DND-41 (cell line): ENCODE results near the gene ZNF653.

Experiments used
- ATAC-seq: fragments of 200-7000 bp; cut with Tn5 transposase; 3 replicates; pipeline ENCODE4 v1.9.1; 2021; ENCODE audit warnings: low read depth; ENCODE audit not compliant: insufficient read depth
- DNase-seq: peaks from one replicate; pipeline ENCODE4 v3.0.0-alpha.2; 2020
- H2AFZ ChIP-seq: 2 replicates; pipeline ENCODE4 v1.6.0; 2012; ENCODE audit warnings: low read depth, low read length
- H3K27ac ChIP-seq: 2 replicates; pipeline ENCODE4 v1.5.1; 2012; ENCODE audit warnings: low read length, inconsistent platforms
- H3K27me3 ChIP-seq: fragments of 200-600 bp; sonication (generic); 2 replicates; pipeline ENCODE4 v1.6.0; 2012; ENCODE audit warnings: low read length, mild to moderate bottlenecking, inconsistent platforms; ENCODE audit not compliant: insufficient read depth, poor library complexity
- H3K36me3 ChIP-seq: 2 replicates; pipeline ENCODE4 v1.5.1; 2012; ENCODE audit warnings: low read length, inconsistent platforms; ENCODE audit not compliant: insufficient read depth
- H3K4me1 ChIP-seq: 2 replicates; pipeline ENCODE4 v1.5.1; 2012; ENCODE audit warnings: mild to moderate bottlenecking, low read length; ENCODE audit not compliant: insufficient read depth
- H3K4me2 ChIP-seq: 2 replicates; pipeline ENCODE4 v1.6.0; 2012; ENCODE audit warnings: mild to moderate bottlenecking, moderate library complexity, low read length, inconsistent platforms; ENCODE audit not compliant: insufficient read depth
- H3K4me3 ChIP-seq, 2 experiments: fragments of 200-600 bp in 1 of 2; shearing (Covaris generic) in 1 of 2; 2 replicates each; pipeline ENCODE4 v1.5.1; 2012 to 2016; ENCODE audit warnings: inconsistent platforms in 2 of 2, low read length in 2 of 2, mild to moderate bottlenecking in 2 of 2, low read depth in 1 of 2, moderate library complexity in 1 of 2
- H3K79me2 ChIP-seq: 2 replicates; pipeline ENCODE4 v1.6.0; 2012; ENCODE audit warnings: low read length, inconsistent platforms; ENCODE audit not compliant: insufficient read depth
- H3K9ac ChIP-seq: 2 replicates; pipeline ENCODE4 v1.6.0; 2012; ENCODE audit warnings: low read depth, mild to moderate bottlenecking, inconsistent platforms, low read length, moderate library complexity
- H3K9me3 ChIP-seq: 2 replicates; pipeline ENCODE4 v1.5.1; 2012; ENCODE audit warnings: low read length, moderate library complexity, mild to moderate bottlenecking, inconsistent platforms; ENCODE audit not compliant: insufficient read depth, severe bottlenecking
- H4K20me1 ChIP-seq: 2 replicates; pipeline ENCODE4 v1.6.0; 2012; ENCODE audit warnings: low read length; ENCODE audit not compliant: insufficient read depth
- CTCF ChIP-seq: IDR thresholded peaks from 2 replicates; pipeline ENCODE4 v1.5.1; 2012; ENCODE audit warnings: borderline replicate concordance, low read length, moderate library complexity, mild to moderate bottlenecking; ENCODE audit not compliant: poor library complexity, severe bottlenecking; ENCODE audit errors: extremely low read depth
- EZH2 ChIP-seq: IDR thresholded peaks from 3 replicates; pipeline ENCODE4 v1.6.1; 2012; ENCODE audit warnings: borderline replicate concordance, low read depth, mild to moderate bottlenecking, moderate library complexity, low read length, inconsistent platforms; ENCODE audit not compliant: severe bottlenecking

Gene ZNF653

GRCh38 chr19:11482384-11483050 is 23.1 kb downstream of the ZNF653 start:
- H4K20me1 ChIP-seq, result no peaks in the 10 kb centered on the region; the same call in 1 of the 2 replicates
- H3K27me3 ChIP-seq, result no peaks in the 10 kb centered on the region
- no peak overlapping the region for H3K9ac ChIP-seq
- no peak for DNase-seq
- H3K4me2 ChIP-seq, result no peak overlapping the region
- no peaks in the 10 kb centered on the region for H3K4me1 ChIP-seq
- H3K9me3 ChIP-seq, result no peaks in the 10 kb centered on the region
- H2AFZ ChIP-seq, result no peak overlapping the region
- H3K27ac ChIP-seq, result no peak overlapping the region
- H3K4me3 ChIP-seq, result no peak overlapping the region
- ATAC-seq, result no peak
- TF ChIP-seq EZH2 (no peak), CTCF (no peak)
- peaks cover 19% of the 10 kb centered on the region for H3K36me3 ChIP-seq
- H3K79me2 ChIP-seq, result no peaks in the 10 kb centered on the region

DNA sequence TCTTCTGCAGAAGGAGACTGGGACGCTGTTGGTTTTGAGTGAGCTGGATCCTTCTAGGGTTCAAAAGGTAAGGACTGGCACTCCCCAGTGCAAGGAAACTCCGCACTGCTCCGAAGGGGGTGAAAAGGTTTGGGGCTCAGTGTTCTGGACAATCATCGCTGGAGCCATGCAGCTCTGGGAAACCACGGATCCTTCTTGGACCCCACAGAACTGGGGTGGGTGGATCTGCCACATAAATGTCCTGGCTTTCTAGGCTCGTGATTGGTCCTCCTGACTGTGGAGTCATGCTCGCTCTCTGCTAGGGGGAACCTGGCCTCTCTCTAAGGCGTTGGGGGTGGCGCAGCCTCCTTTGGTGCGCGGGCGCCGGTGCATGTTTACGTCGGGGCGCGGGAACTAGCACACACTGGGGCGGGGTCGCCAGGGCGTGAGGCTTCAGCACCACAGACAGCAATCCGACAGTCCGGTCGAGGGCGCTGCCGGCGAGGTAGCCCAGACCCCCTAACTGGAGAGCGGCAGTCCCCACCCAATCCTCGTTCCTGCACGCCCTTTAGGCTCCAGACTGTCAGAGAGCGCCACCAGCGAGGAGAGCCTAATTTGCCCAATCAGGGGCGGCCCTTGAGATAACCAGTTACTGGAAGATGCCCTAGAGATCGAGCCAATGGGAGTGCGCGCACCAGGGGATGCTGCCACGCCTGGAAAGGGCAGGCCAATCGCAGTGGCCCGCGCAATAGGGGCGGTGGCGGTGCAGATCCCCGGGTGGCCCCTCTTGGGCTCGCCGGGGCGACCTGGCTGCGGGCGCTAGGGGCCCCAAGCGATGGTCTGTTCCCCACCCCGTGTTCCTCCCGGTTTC is 23.9 kb downstream of the ZNF653 start:
- Histone ChIP-seq H3K36me3 (peaks cover 13% of the 10 kb centered on the region), H3K27me3 (no peaks in the 10 kb centered on the region), H3K4me3 (no peak overlapping the region), H3K9me3 (no peaks in the 10 kb centered on the region), H3K9ac (no peak overlapping the region), H3K27ac (no peak overlapping the region), H4K20me1 (no peaks in the 10 kb centered on the region; the same call in 1 of the 2 replicates), H3K79me2 (no peaks in the 10 kb centered on the region), H2AFZ (no peak overlapping the region), H3K4me1 (no peaks in the 10 kb centered on the region), H3K4me2 (no peak overlapping the region)
- ATAC-seq, result no peak
- no peak for DNase-seq
- TF ChIP-seq EZH2 (no peak), CTCF (no peak)

DNA sequence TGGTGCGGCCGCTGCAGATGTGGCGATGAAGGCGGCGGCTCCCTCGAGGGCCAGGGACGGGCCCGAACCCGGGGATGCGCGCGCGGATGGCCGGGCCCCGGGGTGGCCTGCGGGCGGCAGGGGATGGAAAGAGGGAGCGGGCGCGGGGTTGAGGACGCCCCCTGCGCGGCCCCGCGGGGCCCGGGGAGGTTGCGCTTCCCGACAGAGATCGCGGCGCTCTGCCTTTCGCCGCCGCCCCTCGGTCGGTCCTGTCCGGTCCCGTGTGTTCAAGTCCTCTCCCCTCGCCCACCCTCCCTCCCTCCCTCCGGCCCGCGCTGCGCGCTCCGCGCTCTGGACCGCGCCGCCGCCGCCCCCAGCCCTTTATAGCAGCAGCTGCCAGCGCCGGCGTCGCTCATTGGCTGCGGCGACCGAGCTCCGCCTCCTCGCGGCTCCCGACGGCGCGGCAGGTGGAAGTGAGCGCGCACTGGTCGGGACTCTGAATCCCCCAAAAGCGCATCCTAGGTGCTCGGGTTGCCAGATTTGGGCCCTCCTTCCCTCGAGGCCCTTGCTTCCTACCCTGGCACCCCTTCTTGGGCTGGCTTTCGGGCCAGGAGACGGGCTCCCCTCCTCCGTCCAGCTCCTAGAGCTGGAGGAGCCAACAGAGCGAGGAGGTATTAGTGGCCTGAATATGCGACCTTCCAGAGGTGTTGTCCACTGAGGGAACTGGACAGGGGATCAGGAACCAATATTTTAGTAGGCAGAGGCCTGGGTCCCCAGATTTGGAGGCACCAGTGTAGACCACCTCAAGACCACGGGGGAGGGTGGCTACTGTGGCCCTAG is 24.7 kb downstream of the ZNF653 start, which contains the start of gene ELAVL3:
TSS of gene ELAVL3 (minus strand) at position 332 of the 819 bp plus-strand sequence. CDS start 438 bp downstream, outside the sequence.
- no peaks in the 10 kb centered on the region for H3K9me3 ChIP-seq
- DNase-seq (no peak), ATAC-seq (no peak)
- H3K27ac ChIP-seq, result no peak within 1 kb of the TSS
- H4K20me1 ChIP-seq, result no peaks in the 10 kb centered on the region; the same call in 1 of the 2 replicates
- no peaks in the 10 kb centered on the region for H3K4me1 ChIP-seq
- no peaks in the 10 kb centered on the region for H3K27me3 ChIP-seq
- no peak within 1 kb of the TSS for H3K4me3 ChIP-seq
- H2AFZ ChIP-seq, result no peak within 1 kb of the TSS
- H3K36me3 ChIP-seq, result peaks cover 10% of the 10 kb centered on the region
- H3K9ac ChIP-seq, result no peak within 1 kb of the TSS
- H3K4me2 ChIP-seq, result no peak within 1 kb of the TSS
- TF ChIP-seq EZH2, result no peak
- no peak for TF ChIP-seq CTCF
- H3K79me2 ChIP-seq, result no peaks in the 10 kb centered on the region
